HepG2 (cell line): ENCODE measurements around the gene MGAT2. TPM values are rescaled to one million over a fixed set of nuclear protein-coding genes. Genes with fewer than 3 reads are reported as not detected.

ENCODE experiments used
- CC2D1A ChIP-seq: sonication (generic); formaldehyde crosslinking; IDR thresholded peaks from 2 replicates; pipeline ENCODE4 v1.8.1; 2023; ENCODE audit warnings: mild to moderate bottlenecking, missing genetic modification reagents
- DPF2 ChIP-seq: sonication (generic); formaldehyde crosslinking; IDR thresholded peaks from 2 replicates; pipeline ENCODE4 v1.4.0; 2020; ENCODE audit warnings: mild to moderate bottlenecking, low read depth, missing genetic modification reagents, borderline replicate concordance
- HDAC1 ChIP-seq: sonication (generic); formaldehyde crosslinking; IDR thresholded peaks from 2 replicates; pipeline ENCODE4 v1.5.1; 2020; ENCODE audit warnings: mild to moderate bottlenecking, missing genetic modification reagents
- HOMEZ ChIP-seq: IDR thresholded peaks from 2 replicates; pipeline ENCODE4 v1.6.1; 2016; ENCODE audit warnings: low read depth
- MEF2D ChIP-seq: sonication (generic); formaldehyde crosslinking; IDR thresholded peaks from 2 replicates; pipeline ENCODE4 v1.5.1; 2020; ENCODE audit warnings: mild to moderate bottlenecking, missing genetic modification reagents
- MYC ChIP-seq: sonication (generic); formaldehyde crosslinking; IDR thresholded peaks from 2 replicates; pipeline ENCODE4 v1.9.0; 2021; ENCODE audit warnings: missing genetic modification reagents, borderline replicate concordance
- NCOR1 ChIP-seq: fragments of 200-600 bp; sonication (generic); IDR thresholded peaks from 2 replicates; pipeline ENCODE4 v1.7.0; 2017; ENCODE audit warnings: antibody characterized with exemption, low read length, borderline replicate concordance
- NKX3-1 ChIP-seq: sonication (generic); formaldehyde crosslinking; IDR thresholded peaks from 2 replicates; pipeline ENCODE4 v1.5.0; 2020; ENCODE audit warnings: missing genetic modification reagents
- PLRG1 ChIP-seq: fragments of 450-650 bp; conservative IDR thresholded peaks from 2 replicates; pipeline ENCODE4 v1.6.1; 2016
- POLR2AphosphoS5 ChIP-seq: IDR thresholded peaks from 2 replicates; pipeline ENCODE4 v1.6.1; 2012; ENCODE audit warnings: low read depth, low read length
- REL ChIP-seq: sonication (generic); formaldehyde crosslinking; conservative IDR thresholded peaks from 2 replicates; pipeline ENCODE4 v1.8.0; 2022; ENCODE audit warnings: mild to moderate bottlenecking, missing genetic modification reagents, moderate library complexity
- SRSF4 ChIP-seq: fragments of 200-400 bp; formaldehyde crosslinking; IDR thresholded peaks from one replicate; pipeline ENCODE4 v1.6.1; 2018; ENCODE audit warnings: mild to moderate bottlenecking, low read depth, low read length, moderate library complexity; ENCODE audit not compliant: poor library complexity, severe bottlenecking
- TRIM24 ChIP-seq: sonication (generic); formaldehyde crosslinking; IDR thresholded peaks from 2 replicates; pipeline ENCODE4 v1.8.0; 2022; ENCODE audit warnings: mild to moderate bottlenecking, missing genetic modification reagents
- ZBTB39 ChIP-seq: sonication (generic); formaldehyde crosslinking; IDR thresholded peaks from 2 replicates; pipeline ENCODE4 v1.5.0; 2020; ENCODE audit warnings: missing genetic modification reagents
- ZFP1 ChIP-seq: IDR thresholded peaks from 2 replicates; pipeline ENCODE4 v1.6.1; 2016
- ZKSCAN8 ChIP-seq: IDR thresholded peaks from 2 replicates; pipeline ENCODE4 v1.6.1; 2016; ENCODE audit warnings: borderline replicate concordance, missing genetic modification reagents, missing compliant biosample characterization
- ZMAT3 ChIP-seq: sonication (generic); formaldehyde crosslinking; conservative IDR thresholded peaks from 2 replicates; pipeline ENCODE4 v1.7.0; 2021; ENCODE audit warnings: missing genetic modification reagents
- ZNF292 ChIP-seq: sonication (generic); formaldehyde crosslinking; IDR thresholded peaks from 2 replicates; pipeline ENCODE4 v1.8.1; 2022; ENCODE audit warnings: mild to moderate bottlenecking, low read depth, missing genetic modification reagents, borderline replicate concordance
- ZNF468 ChIP-seq: sonication (generic); formaldehyde crosslinking; IDR thresholded peaks from 2 replicates; pipeline ENCODE4 v1.8.0; 2022; ENCODE audit warnings: mild to moderate bottlenecking, moderate library complexity, missing genetic modification reagents
- ZNF547 ChIP-seq: sonication (generic); formaldehyde crosslinking; IDR thresholded peaks from 2 replicates; pipeline ENCODE4 v1.5.1; 2020; ENCODE audit warnings: mild to moderate bottlenecking, missing genetic modification reagents
- ZNF556 ChIP-seq: sonication (generic); formaldehyde crosslinking; IDR thresholded peaks from 2 replicates; pipeline ENCODE4 v1.4.0; 2020; ENCODE audit warnings: mild to moderate bottlenecking, missing genetic modification reagents, borderline replicate concordance
- ZNF569 ChIP-seq: sonication (generic); formaldehyde crosslinking; IDR thresholded peaks from 2 replicates; pipeline ENCODE4 v1.5.0; 2020; ENCODE audit warnings: mild to moderate bottlenecking, missing genetic modification reagents, moderate library complexity, borderline replicate concordance
- ZNF674 ChIP-seq: sonication (generic); formaldehyde crosslinking; IDR thresholded peaks from 2 replicates; pipeline ENCODE4 v1.5.0; 2020; ENCODE audit warnings: low read depth, mild to moderate bottlenecking, missing genetic modification reagents
- ZNF704 ChIP-seq: sonication (generic); formaldehyde crosslinking; IDR thresholded peaks from 2 replicates; pipeline ENCODE4 v1.8.1; 2023; ENCODE audit warnings: mild to moderate bottlenecking, inconsistent platforms, moderate library complexity, missing genetic modification reagents, borderline replicate concordance
- ZNF746 ChIP-seq: sonication (generic); formaldehyde crosslinking; IDR thresholded peaks from 2 replicates; pipeline ENCODE4 v1.8.0; 2022; ENCODE audit warnings: mild to moderate bottlenecking, missing genetic modification reagents
- ZNF777 ChIP-seq: sonication (generic); formaldehyde crosslinking; IDR thresholded peaks from 2 replicates; pipeline ENCODE4 v1.4.0; 2020; ENCODE audit warnings: missing genetic modification reagents
- ZNF891 ChIP-seq: sonication (generic); formaldehyde crosslinking; IDR thresholded peaks from 2 replicates; pipeline ENCODE4 v1.5.0; 2020; ENCODE audit warnings: mild to moderate bottlenecking, missing genetic modification reagents
- polyA plus RNA-seq, 8 experiments: library from polyadenylated mRNA; depleted of rRNA in 3 of 8; stranded (reverse) in 7 of 8; unstranded in 1 of 8; fragments of >200 nt; fragmentation: Illumina TruSeq in 4 of 8; extraction: Trizol in 4 of 8; gene quantifications; 2 replicates each; pipeline versions ENCODE4 v1.2.1 to v1.2.3, GENCODE V29; 2011 to 2016; ENCODE audit warnings: low read depth in 4 of 8, missing spikeins in 1 of 8, mixed read lengths in 1 of 8; ENCODE audit not compliant: insufficient read depth in 1 of 8
- total RNA-seq, 5 experiments: library from RNA; depleted of rRNA; stranded (reverse); fragments of >200 nt; fragmentation: Illumina TruSeq; extraction: Trizol; gene quantifications; 2 replicates each; pipeline ENCODE4 v1.2.3, GENCODE V29; 2016; ENCODE audit warnings: low read depth in 1 of 5

Gene MGAT2
- total and polyA plus RNA-seq, 2 of the 13 experiments (the other 11 are each of a cell fraction or from before 2014, with no cell fraction given), result 12.9 to 51.9 TPM

- peak; percentile 4; the same call in 1 of the 2 replicates for TF ChIP-seq HDAC1
- TF ChIP-seq DPF2 (CRISPR knock-in tag), result 0 out of 2 replicates have a peak, but pooled peaks have one; percentile 14
- TF ChIP-seq TRIM24 (CRISPR knock-in tag), result no peak
- no peak for TF ChIP-seq MEF2D (CRISPR knock-in tag)
- no peak for TF ChIP-seq ZNF556 (CRISPR knock-in tag)
- no peak for TF ChIP-seq ZFP1 (CRISPR knock-in tag)
- peak; percentile 61; the same call in 1 of the 2 replicates for TF ChIP-seq ZNF547
- no peak for TF ChIP-seq SRSF4
- 0 out of 2 replicates have a peak, but pooled peaks have one; percentile 24 for TF ChIP-seq ZNF746 (CRISPR knock-in tag)
- TF ChIP-seq ZNF891 (CRISPR knock-in tag), result no peak
- TF ChIP-seq HOMEZ, result no peak
- TF ChIP-seq ZNF777 (CRISPR knock-in tag), result peak; percentile 86
- TF ChIP-seq ZNF674 (CRISPR knock-in tag), result no peak
- 0 out of 2 replicates have a peak, but pooled peaks have one; percentile 10 for TF ChIP-seq NKX3-1 (CRISPR knock-in tag)
- no peak for TF ChIP-seq ZNF704 (CRISPR knock-in tag)
- TF ChIP-seq ZBTB39 (CRISPR knock-in tag), result no peak
- peak; percentile 6; the same call in 1 of the 2 replicates for TF ChIP-seq ZKSCAN8
- TF ChIP-seq ZNF468, result peak; percentile 78; the same call in 1 of the 2 replicates
- TF ChIP-seq ZMAT3 (CRISPR knock-in tag), result no peak
- 0 out of 2 replicates have a peak, but pooled peaks have one; percentile 22 for TF ChIP-seq REL (CRISPR knock-in tag)
- no peak for TF ChIP-seq NCOR1
- TF ChIP-seq MYC, result no peak
- TF ChIP-seq PLRG1, result no peak
- TF ChIP-seq POLR2AphosphoS5, result no peak
- TF ChIP-seq ZNF292 (CRISPR knock-in tag), result no peak
- TF ChIP-seq CC2D1A (CRISPR knock-in tag), result no peak
- TF ChIP-seq ZNF569 (CRISPR knock-in tag), result no peak
Observed at GRCh38 chr14:49621114-49621881, 699 bp downstream of the MGAT2 start (continued).
